ENCODE results near the gene VIPAS39.

The VIPAS39 gene

GRCh38 chr14:77406718-77407117, 50.7 kb downstream of the VIPAS39 start:
- no peak overlapping the region for H3K4me3 ChIP-seq (ENCODE audit: low read depth, low read length)
- no peak overlapping the region for H3K27ac ChIP-seq (ENCODE audit: low read depth, low read length)
- H2BK120ac ChIP-seq (ENCODE audit: insufficient read depth, low read length, poor library complexity), result no peak overlapping the region
- no peak overlapping the region for H3K4ac ChIP-seq (ENCODE audit: low read depth, low read length)
- no peaks in the 10 kb centered on the region for H3K79me1 ChIP-seq (ENCODE audit: low read length)
- no peaks in the 10 kb centered on the region for H3K27me3 ChIP-seq (ENCODE audit: insufficient read depth, low read length)
- no peaks in the 10 kb centered on the region for H3K36me3 ChIP-seq (ENCODE audit: control insufficient read depth in 1 of 2, insufficient read depth in 2 of 2, low read length in 2 of 2)
- H4K91ac ChIP-seq (ENCODE audit: low read depth, low read length), result no peak overlapping the region
- H3K79me2 ChIP-seq (ENCODE audit: control insufficient read depth, insufficient read depth, low read length, poor library complexity), result no peaks in the 10 kb centered on the region
- no CpG with 5 or more reads among the region's 6 CpGs for WGBS (ENCODE audit: extremely low coverage, insufficient coverage, insufficient read length)
- no peak overlapping the region for H4K12ac ChIP-seq (ENCODE audit: low read depth, low read length)
- no peaks in the 10 kb centered on the region for H3K4me1 ChIP-seq (ENCODE audit: control insufficient read depth in 1 of 2, insufficient read depth in 2 of 2, low read length in 2 of 2)
- no peak overlapping the region for H3K9ac ChIP-seq (ENCODE audit: low read length)
- no peaks in the 10 kb centered on the region for H3K9me3 ChIP-seq (ENCODE audit: insufficient read depth, low read depth, low read length)
- H3K4me2 ChIP-seq (ENCODE audit: low read length), result no peak overlapping the region
- no peak overlapping the region for H2AFZ ChIP-seq (ENCODE audit: insufficient read depth, low read length, poor library complexity)
- no peak overlapping the region for H3K18ac ChIP-seq (ENCODE audit: low read length)
- peak in 1 of 2 donors; percentile 36 for DNase-seq
- no peak overlapping the region for H3K23ac ChIP-seq (ENCODE audit: low read length)
- H2BK12ac ChIP-seq (ENCODE audit: low read length), result no peak overlapping the region
- H3K14ac ChIP-seq (ENCODE audit: low read length), result no peak overlapping the region
- H2BK5ac ChIP-seq (ENCODE audit: low read depth, low read length, poor library complexity), result no peak overlapping the region
- no peak overlapping the region for H2AK5ac ChIP-seq (ENCODE audit: low read length)
- no peak overlapping the region for H4K8ac ChIP-seq (ENCODE audit: low read depth, low read length)

- Histone ChIP-seq H2AFZ (ENCODE audit: insufficient read depth, low read length, poor library complexity) (no peak overlapping the region), H4K91ac (ENCODE audit: low read depth, low read length) (no peak overlapping the region), H3K18ac (ENCODE audit: low read length) (no peak overlapping the region), H2BK120ac (ENCODE audit: insufficient read depth, low read length, poor library complexity) (no peak overlapping the region), H3K4me1 (ENCODE audit: control insufficient read depth in 1 of 2, insufficient read depth in 2 of 2, low read length in 2 of 2) (no peaks in the 10 kb centered on the region), H2BK12ac (ENCODE audit: low read length) (no peak overlapping the region), H3K4me3 (ENCODE audit: low read depth, low read length) (no peak overlapping the region), H3K4me2 (ENCODE audit: low read length) (no peak overlapping the region), H3K79me2 (ENCODE audit: control insufficient read depth, insufficient read depth, low read length, poor library complexity) (no peaks in the 10 kb centered on the region), H3K23ac (ENCODE audit: low read length) (no peak overlapping the region), H3K27ac (ENCODE audit: low read depth, low read length) (no peak overlapping the region), H4K8ac (ENCODE audit: low read depth, low read length) (no peak overlapping the region), H3K79me1 (ENCODE audit: low read length) (no peaks in the 10 kb centered on the region), H3K4ac (ENCODE audit: low read depth, low read length) (no peak overlapping the region), H3K14ac (ENCODE audit: low read length) (no peak overlapping the region), H3K9me3 (ENCODE audit: insufficient read depth, low read depth, low read length) (no peaks in the 10 kb centered on the region), H3K9ac (ENCODE audit: low read length) (no peak overlapping the region), H2BK5ac (ENCODE audit: low read depth, low read length, poor library complexity) (no peak overlapping the region), H4K12ac (ENCODE audit: low read depth, low read length) (no peak overlapping the region), H2AK5ac (ENCODE audit: low read length) (no peak overlapping the region), H3K27me3 (ENCODE audit: insufficient read depth, low read length) (no peaks in the 10 kb centered on the region), H3K36me3 (ENCODE audit: control insufficient read depth in 1 of 2, insufficient read depth in 2 of 2, low read length in 2 of 2) (no peaks in the 10 kb centered on the region)
- no peak for DNase-seq
- no CpG with 5 or more reads among the region's 3 CpGs for WGBS (ENCODE audit: extremely low coverage, insufficient coverage, insufficient read length)
These were observed 51.3 kb downstream of the VIPAS39 start for GRCh38 chr14:77406086-77406485.

GRCh38 chr14:77403768-77404167, 53.6 kb downstream of the VIPAS39 start:
- Histone ChIP-seq H3K27me3 (ENCODE audit: insufficient read depth, low read length) (no peaks in the 10 kb centered on the region), H3K79me2 (ENCODE audit: control insufficient read depth, insufficient read depth, low read length, poor library complexity) (no peaks in the 10 kb centered on the region), H3K23ac (ENCODE audit: low read length) (no peak overlapping the region), H3K18ac (ENCODE audit: low read length) (no peak overlapping the region), H4K8ac (ENCODE audit: low read depth, low read length) (no peak overlapping the region), H3K9me3 (ENCODE audit: insufficient read depth, low read depth, low read length) (no peaks in the 10 kb centered on the region), H3K4ac (ENCODE audit: low read depth, low read length) (no peak overlapping the region), H2AFZ (ENCODE audit: insufficient read depth, low read length, poor library complexity) (no peak overlapping the region), H3K4me2 (ENCODE audit: low read length) (no peak overlapping the region), H3K9ac (ENCODE audit: low read length) (no peak overlapping the region), H2BK120ac (ENCODE audit: insufficient read depth, low read length, poor library complexity) (no peak overlapping the region), H3K27ac (ENCODE audit: low read depth, low read length) (no peak overlapping the region), H3K36me3 (ENCODE audit: control insufficient read depth in 1 of 2, insufficient read depth in 2 of 2, low read length in 2 of 2) (no peaks in the 10 kb centered on the region), H2BK12ac (ENCODE audit: low read length) (no peak overlapping the region), H3K79me1 (ENCODE audit: low read length) (no peaks in the 10 kb centered on the region), H4K91ac (ENCODE audit: low read depth, low read length) (no peak overlapping the region), H3K14ac (ENCODE audit: low read length) (no peak overlapping the region), H3K4me3 (ENCODE audit: low read depth, low read length) (no peak overlapping the region), H3K4me1 (ENCODE audit: control insufficient read depth in 1 of 2, insufficient read depth in 2 of 2, low read length in 2 of 2) (no peaks in the 10 kb centered on the region), H4K12ac (ENCODE audit: low read depth, low read length) (no peak overlapping the region), H2AK5ac (ENCODE audit: low read length) (no peak overlapping the region), H2BK5ac (ENCODE audit: low read depth, low read length, poor library complexity) (no peak overlapping the region)
- DNase-seq, result no peak
- WGBS (ENCODE audit: extremely low coverage, insufficient coverage, insufficient read length), result no CpG with 5 or more reads among the region's 3 CpGs

- no peak overlapping the region for H3K4me3 ChIP-seq (ENCODE audit: low read depth, low read length)
- H4K8ac ChIP-seq (ENCODE audit: low read depth, low read length), result no peak overlapping the region
- no peak overlapping the region for H3K27ac ChIP-seq (ENCODE audit: low read depth, low read length)
- no peak overlapping the region for H3K14ac ChIP-seq (ENCODE audit: low read length)
- no peaks in the 10 kb centered on the region for H3K27me3 ChIP-seq (ENCODE audit: insufficient read depth, low read length)
- no peak overlapping the region for H3K4ac ChIP-seq (ENCODE audit: low read depth, low read length)
- no peak overlapping the region for H2AFZ ChIP-seq (ENCODE audit: insufficient read depth, low read length, poor library complexity)
- H2BK120ac ChIP-seq (ENCODE audit: insufficient read depth, low read length, poor library complexity), result no peak overlapping the region
- no peaks in the 10 kb centered on the region for H3K79me2 ChIP-seq (ENCODE audit: control insufficient read depth, insufficient read depth, low read length, poor library complexity)
- no peak for DNase-seq
- H3K18ac ChIP-seq (ENCODE audit: low read length), result no peak overlapping the region
- H3K9ac ChIP-seq (ENCODE audit: low read length), result no peak overlapping the region
- no peak overlapping the region for H4K91ac ChIP-seq (ENCODE audit: low read depth, low read length)
- WGBS (ENCODE audit: extremely low coverage, insufficient coverage, insufficient read length), result no CpG with 5 or more reads among the region's 6 CpGs
- no peak overlapping the region for H4K12ac ChIP-seq (ENCODE audit: low read depth, low read length)
- no peaks in the 10 kb centered on the region for H3K9me3 ChIP-seq (ENCODE audit: insufficient read depth, low read depth, low read length)
- H2AK5ac ChIP-seq (ENCODE audit: low read length), result no peak overlapping the region
- H3K4me2 ChIP-seq (ENCODE audit: low read length), result no peak overlapping the region
- no peaks in the 10 kb centered on the region for H3K36me3 ChIP-seq (ENCODE audit: control insufficient read depth in 1 of 2, insufficient read depth in 2 of 2, low read length in 2 of 2)
- no peak overlapping the region for H2BK12ac ChIP-seq (ENCODE audit: low read length)
- H2BK5ac ChIP-seq (ENCODE audit: low read depth, low read length, poor library complexity), result no peak overlapping the region
- H3K23ac ChIP-seq (ENCODE audit: low read length), result no peak overlapping the region
- H3K79me1 ChIP-seq (ENCODE audit: low read length), result no peaks in the 10 kb centered on the region
- H3K4me1 ChIP-seq (ENCODE audit: control insufficient read depth in 1 of 2, insufficient read depth in 2 of 2, low read length in 2 of 2), result no peaks in the 10 kb centered on the region
These were observed 57.2 kb downstream of the VIPAS39 start for GRCh38 chr14:77400216-77400615.
